Measurements from ENCODE around the gene NPIPB4.
A peak's percentile ranks its signal among the peaks of the same experiment; 100 is the strongest.
"Not testable (repeated sequence)": the region's sequence is repeated elsewhere in the genome, so short reads cannot be mapped to it uniquely, and the experiment has no call there.

NPIPB4 gene

DNA sequence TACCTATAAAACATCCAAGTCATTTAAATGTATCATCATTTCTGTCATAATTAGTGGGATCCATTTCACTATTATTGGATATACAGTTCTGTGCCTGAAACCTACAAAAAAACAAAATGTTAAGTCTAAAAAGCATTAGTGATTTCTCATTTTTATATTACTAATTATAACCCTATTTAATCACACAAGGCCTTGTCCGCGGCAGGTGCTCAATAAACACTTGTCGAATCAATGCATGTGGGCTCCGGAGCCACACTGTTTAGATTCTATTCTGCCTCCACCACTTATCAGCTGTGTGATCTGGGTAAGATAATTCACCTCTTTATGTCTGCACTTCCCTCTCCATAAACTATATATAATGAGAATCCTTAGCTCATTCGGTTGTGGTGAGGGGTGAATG, at the start of gene NPIPB4:
TSS of gene NPIPB4 (minus strand) at position 101 of the 400 bp plus-strand sequence. CDS start 378 bp downstream, outside the sequence.
- not testable (repeated sequence) for DNase-seq (ENCODE audit: low read depth in 3 of 3)

DNA sequence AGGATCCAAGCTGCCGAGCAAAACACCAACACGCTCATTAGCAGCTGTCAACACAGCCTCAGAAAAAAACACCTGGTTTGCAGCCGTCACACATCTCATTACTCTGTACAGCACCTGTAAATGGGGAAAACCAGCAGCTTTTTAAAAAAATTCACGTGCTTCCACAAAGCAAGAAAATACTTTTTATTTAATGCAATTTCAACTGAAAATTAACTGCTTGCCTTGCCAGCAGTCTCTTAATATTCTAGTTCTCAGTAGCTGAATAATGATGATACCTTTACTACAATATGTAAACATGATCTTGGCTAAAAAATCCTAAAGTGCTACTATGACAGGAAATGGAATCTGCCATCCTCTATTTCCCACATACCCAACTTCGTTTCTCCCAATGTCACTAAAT, 41.4 kb upstream of the NPIPB4 start:
- not testable (repeated sequence) for DNase-seq (ENCODE audit: low read depth in 3 of 3)

DNA sequence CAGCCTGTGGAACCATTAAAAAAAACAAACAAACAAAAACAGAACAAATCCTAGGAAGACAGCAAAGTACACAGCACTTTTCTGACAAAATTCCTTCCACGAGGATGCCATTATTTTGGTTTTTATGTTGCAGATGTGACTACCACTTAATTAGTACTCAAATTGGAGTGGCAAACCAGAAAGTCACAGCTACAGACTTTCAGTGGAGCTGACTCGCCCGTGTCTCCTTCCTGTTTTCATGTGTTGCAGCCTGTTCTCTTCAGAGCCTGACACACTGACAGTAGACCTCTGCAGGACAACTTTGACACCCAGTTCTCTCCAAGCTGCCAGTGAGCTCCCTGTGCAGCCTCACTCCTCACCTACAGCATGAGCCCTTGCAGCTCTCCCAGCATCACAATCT, 24.4 kb upstream of the NPIPB4 start:
- DNase-seq (ENCODE audit: low read depth in 3 of 3), result peak in 1 of 3 experiments; percentile 2

DNA sequence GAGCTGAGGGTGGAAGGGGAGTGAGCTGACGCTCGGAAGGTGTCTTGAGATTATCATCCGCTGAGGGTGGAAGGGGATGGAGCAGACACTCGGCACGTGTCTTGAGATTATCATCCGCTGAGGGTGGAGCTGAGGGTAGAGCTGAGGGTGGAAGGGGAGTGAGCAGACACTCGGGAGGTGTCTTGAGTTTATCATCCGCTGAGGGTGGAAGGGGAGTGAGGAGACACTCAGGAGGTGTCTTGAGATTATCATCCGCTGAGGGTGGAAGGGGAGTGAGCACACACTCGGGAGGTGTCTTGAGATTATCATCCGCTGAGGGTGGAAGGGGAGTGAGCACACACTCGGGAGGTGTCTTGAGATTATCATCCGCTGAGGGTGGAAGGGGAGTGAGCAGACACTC, 20.4 kb downstream of the NPIPB4 start:
- not testable (repeated sequence) for DNase-seq (ENCODE audit: low read depth in 3 of 3)

DNA sequence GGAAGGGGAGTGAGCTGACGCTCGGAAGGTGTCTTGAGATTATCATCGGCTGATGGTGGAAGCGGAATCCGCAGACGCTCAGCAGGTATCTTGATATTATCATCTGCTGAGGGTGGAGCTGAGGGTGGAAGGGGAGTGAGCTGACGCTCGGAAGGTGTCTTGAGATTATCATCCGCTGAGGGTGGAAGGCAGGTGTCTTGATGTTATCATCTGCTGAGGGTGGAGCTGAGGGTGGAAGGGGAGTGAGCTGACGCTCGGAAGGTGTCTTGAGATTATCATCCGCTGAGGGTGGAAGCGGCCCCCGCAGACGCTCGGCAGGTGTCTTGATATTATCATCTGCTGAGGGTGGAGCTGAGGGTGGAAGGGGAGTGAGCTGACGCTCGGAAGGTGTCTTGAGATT, 21.2 kb downstream of the NPIPB4 start:
- not testable (repeated sequence) for DNase-seq (ENCODE audit: low read depth in 3 of 3)

DNA sequence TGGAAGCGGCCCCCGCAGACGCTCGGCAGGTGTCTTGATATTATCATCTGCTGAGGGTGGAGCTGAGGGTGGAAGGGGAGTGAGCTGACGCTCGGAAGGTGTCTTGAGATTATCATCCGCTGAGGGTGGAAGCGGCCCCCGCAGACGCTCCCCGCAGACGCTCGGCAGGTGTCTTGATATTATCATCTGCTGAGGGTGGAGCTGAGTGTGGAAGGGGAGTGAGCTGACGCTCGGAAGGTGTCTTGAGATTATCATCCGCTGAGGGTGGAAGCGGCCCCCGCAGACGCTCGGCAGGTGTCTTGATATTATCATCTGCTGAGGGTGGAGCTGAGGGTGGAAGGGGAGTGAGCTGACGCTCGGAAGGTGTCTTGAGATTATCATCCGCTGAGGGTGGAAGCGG, 21.8 kb downstream of the NPIPB4 start:
- not testable (repeated sequence) for DNase-seq (ENCODE audit: low read depth in 3 of 3)

DNA sequence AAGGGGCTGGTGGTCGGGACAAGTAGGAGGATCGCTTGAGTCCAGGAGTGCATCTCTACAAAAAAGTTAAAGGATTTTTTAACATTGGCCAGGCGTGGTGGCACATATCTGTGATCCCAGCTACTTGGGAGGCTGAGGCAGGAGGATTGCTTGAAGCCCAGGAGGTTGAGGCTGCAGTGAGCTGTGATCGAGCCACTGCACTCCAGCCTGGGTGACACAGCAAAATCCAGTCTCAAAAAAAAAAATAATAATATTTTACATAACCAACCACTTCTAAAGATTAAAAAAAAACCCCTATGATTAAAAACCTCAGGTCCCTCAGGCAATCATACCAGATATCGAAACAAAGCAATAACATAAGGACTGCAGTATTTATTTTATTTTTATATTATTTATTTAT, 23.3 kb downstream of the NPIPB4 start:
- not testable (repeated sequence) for DNase-seq (ENCODE audit: low read depth in 3 of 3)

DNA sequence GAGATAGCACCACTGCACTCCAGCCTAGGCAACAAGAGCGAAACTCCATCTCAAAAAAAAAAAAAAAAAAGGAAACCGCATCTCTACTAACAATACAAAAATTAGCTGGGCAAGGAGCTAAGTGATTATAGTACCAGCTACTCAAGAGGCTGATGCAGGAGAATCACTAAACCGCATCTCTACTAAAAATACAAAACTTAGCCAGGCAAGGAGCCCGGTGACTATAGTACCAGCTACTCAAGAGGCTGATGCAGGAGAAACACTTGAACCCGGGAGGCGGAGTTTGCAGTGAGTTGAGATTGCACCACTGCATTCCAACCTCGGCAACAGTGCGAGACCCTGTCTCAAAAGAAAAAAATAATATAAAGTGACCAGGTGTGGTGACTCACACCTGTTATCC, 27.6 kb downstream of the NPIPB4 start:
- DNase-seq (ENCODE audit: low read depth in 3 of 3), result not testable (repeated sequence)

DNA sequence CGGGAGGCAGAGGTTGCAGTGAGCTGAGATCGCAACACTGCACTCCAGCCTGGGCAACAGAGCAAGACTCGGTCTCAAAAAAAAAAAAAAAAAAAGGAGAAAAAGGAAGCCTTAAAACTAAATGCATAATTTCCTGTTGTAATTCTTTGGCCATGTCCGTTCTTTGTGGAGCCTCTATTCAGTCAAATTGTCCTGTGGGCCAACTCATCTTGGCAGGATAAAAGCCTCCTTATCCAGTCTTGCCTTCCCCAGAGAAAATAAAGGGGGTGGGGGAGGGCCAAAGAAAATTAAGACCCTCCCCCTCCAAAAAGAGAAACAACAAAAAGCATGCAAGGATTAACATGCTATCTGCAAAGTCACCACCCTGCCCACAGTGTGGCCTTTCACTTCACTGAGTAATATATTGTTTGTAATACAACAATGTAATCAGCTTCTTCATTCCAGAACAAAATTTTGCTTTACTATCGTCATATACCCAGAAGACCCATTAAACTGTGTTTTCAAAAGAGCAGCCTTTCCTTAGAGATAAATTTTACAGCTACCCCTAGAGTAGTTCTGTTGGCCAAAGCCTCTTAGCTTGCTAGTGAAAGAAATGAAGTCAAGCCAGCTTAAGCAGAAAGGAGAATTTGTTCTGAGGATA, 31.4 kb downstream of the NPIPB4 start:
- not testable (repeated sequence) for DNase-seq (ENCODE audit: low read depth in 3 of 3)

DNA sequence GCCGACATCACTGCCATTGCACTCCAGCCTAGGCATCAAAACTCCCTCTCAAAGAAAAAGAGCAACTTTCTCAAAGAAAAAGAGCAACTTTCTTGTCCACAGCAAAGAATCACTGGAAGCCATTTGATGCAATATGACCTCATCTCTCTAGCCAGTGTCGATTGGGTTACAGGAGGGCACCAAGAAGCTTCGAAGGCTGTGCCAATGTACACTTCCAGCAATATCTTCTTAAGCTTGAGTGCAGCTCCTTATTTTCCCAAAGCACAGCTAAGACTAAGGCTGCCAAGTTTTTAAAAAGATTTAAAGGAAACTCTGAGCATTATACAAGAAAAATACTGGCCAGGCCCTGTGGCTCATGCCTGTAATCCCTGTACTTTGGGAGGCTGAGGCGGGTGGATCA, 32.0 kb downstream of the NPIPB4 start:
- not testable (repeated sequence) for DNase-seq (ENCODE audit: low read depth in 3 of 3)

DNA sequence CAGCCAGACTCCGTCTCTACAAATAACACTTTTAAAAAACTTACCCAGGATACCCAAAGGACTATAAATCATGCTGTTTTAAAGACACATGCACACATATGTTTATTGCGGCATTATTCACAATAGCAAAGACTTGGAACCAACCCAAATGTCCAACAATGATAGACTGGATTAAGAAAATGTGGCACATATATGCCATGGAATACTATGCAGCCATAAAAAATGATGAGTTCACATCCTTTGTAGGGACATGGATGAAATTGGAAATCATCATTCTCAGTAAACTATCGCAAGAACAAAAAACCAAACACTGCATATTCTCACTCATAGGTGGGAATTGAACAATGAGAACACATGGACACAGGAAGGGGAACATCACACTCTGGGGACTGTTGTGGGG, 34.3 kb downstream of the NPIPB4 start:
- DNase-seq (ENCODE audit: low read depth in 3 of 3), result not testable (repeated sequence)

DNA sequence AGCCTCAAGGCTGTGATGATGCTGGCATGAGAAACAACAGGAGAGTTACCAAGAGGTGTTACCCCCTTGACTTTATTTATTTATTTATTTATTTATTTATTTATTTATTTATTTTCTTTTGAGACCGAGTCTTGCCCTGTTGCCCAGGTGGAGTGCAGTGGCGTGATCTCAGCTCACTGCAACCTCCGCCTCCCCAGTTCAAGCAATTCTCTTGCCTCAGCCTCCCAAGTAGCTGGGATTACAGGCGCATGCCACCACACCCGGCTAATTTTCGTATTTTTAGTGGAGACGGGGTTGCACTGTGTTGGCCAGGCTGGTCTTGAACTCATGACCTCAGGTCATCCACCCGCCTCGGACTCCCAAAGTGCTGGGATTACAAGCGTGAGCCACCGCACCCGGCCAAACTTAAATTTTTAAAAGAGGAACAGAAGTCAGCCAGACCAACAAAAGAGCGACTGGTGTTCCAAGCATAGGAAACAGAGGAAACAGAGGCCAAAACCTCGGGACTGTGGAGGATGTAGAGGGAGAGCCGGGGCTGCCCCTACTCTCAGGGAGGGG, 36.6 kb downstream of the NPIPB4 start:
- not testable (repeated sequence) for DNase-seq (ENCODE audit: low read depth in 3 of 3)

DNA sequence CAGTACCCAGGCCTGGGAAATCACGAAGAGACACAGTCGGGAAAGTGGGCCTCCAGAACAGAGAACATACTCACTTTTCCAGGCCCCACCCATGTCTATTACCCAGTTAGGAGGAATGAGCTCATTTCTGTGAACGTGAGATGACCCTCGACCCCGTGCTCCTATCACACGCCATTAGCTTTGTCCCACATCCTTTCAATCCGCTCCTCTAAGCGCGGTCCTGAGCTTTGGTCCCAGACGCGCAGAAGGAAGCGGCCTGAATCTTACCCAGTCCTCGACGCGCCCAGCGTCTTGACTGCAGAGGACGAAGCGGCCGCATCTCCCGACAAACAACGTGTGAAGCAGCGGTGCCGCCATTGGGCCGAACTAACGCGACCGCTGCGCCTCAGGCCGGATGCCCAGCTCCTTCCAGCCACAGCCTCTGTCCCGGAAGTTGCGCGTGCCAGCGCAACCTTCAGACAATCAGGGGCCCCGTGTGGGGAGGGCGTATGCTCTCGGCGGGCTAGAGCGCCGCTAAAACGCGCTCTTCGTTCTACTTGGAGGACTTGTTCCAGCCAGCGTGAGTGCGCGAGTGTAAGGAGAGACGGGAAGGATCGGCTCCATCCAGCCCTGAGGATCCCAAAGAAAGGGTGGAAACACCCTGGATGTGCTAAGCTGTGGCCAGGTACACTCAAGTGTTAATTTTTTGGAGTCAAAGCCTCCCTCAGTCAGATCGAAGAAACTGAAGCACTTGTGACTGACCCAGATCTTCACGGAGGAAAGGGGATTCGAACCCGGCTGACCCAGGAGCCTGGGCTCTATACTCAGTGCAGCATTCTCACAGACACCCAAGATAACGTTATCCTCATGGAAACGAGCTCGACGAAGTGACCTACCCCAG, 37.3 kb downstream of the NPIPB4 start:
- peak; percentile 34 to 50 (median 35) for DNase-seq (ENCODE audit: low read depth in 3 of 3)

DNA sequence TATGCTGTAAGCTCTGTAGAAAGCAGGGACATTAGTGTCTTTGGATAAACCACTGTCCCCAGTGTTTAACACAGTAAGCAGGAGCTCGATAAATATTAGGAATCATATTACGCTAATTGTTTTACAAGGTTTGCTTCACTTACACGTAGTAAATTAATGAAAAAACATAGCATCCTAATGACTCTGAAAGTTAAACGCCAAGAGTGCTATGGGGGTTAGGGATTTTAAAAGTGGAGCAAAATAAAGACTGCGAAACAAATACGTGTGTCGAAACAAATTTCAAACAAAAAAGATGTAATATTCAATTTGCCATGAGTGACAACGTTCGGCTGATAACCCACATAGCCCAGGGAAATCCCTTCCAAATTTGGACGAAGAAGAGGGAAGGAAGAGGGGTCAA, 37.9 kb downstream of the NPIPB4 start:
- not testable (repeated sequence) for DNase-seq (ENCODE audit: low read depth in 3 of 3)

DNA sequence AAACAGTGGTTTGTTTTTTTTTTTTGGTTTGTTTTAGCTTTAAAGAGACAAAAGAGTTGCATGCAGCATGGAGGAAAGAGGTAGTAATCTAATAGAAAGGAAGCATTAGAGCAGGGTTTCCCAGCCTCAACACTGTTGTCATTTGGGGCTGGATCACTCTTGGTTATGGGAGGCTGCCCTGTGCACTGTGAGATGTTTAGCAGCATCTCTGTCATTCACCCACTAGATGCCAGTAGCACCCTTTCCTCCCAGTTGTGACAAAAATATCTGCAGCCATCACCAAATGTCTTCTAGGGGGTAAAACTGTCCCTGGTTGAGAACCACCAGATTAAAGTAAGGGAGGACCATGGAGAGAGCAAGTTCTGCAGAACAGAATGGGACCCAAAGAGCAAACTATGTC, 40.5 kb downstream of the NPIPB4 start:
- not testable (repeated sequence) for DNase-seq (ENCODE audit: low read depth in 3 of 3)

DNA sequence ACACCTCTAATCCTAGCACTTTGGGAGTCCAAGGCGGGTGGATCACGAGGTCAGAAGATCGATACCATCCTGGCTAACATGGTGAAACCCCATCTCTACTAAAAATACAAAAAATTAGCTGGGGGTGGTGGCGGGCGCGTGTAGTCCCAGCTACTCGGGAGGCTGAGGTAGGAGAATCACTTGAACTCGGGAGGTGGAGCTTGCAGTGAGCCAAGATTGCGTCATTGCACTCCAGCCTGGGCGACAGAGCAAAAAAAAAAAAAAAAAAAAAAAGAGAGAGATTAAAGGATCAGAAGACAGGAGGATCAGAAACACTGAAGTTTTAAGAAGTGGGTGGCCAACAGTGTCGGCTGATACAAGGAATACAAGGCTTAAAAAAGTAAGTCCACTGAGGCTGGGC, 41.9 kb downstream of the NPIPB4 start:
- not testable (repeated sequence) for DNase-seq (ENCODE audit: low read depth in 3 of 3)

DNA sequence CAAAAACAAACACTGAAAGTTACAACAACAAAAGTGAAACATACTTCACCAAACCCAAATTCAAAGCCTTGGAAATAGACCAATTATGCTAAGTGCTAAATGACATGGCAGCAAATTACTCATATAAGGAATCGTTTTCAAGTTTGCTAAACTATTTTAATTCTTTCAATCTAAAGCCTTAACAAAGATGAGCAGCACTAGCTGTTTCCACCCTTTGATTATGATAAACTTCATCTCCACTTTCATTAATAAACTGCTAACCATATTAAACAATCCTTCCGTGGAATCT, 55.2 kb downstream of the NPIPB4 start:
- not testable (repeated sequence) for DNase-seq (ENCODE audit: low read depth in 3 of 3)

DNA sequence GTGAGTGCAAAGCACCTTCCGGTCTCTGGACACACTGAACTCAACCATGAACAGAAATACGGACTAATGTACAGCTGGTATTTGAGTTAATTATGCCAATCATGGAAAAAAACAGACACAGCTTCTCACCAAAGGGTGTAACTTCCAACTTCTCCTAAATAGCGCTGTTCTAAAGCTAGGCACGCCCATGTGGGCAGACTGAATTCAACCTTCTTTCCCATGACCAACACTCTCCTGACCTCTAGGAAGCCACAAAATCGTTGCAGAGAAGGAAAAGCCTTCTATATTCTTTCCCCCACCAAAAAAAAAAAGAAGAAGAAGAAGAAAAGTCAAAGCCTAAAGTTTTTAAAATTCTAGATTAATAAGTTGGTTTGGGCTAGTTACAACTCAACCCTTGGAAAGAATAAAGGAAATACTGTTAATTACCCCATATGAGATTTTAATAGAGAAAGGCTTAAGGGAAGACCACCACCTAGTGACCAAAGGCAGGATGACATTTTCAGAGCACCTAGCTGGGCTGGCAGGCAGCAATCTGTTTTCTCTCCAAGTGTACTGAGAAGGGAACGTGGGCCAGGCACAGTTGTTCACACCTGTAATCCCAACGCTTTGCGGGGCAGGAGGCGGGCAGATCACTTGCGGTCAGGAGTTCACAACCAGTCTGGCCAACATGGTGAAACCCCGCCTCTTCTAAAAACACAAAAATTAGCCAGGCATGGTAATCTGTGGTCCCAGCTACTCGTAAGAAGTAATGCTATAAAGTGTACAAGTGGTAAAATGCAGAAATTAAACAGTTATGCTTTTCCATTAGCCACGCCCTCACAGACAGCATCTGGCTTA, 55.8 kb downstream of the NPIPB4 start:
- DNase-seq (ENCODE audit: low read depth in 3 of 3), result not testable (repeated sequence)

DNA sequence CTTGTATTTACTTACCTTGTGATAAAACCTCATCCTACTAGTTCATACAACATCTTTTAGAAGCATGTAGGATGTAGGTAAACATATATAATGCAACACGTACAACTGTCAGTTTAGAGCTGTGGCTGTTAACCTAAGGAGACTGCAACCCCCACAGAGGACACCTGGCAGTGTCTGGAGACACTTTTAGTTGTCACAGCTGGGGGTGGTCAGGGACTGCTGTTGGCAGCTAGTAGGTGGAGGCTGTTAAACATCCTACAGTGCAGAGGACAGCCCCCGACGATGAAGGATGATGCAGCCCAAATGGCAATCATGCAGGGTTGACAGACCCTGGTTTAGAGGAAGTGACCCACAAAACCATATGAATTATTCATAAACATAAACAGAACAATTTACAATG, 59.0 kb downstream of the NPIPB4 start:
- not testable (repeated sequence) for DNase-seq (ENCODE audit: low read depth in 3 of 3)

DNA sequence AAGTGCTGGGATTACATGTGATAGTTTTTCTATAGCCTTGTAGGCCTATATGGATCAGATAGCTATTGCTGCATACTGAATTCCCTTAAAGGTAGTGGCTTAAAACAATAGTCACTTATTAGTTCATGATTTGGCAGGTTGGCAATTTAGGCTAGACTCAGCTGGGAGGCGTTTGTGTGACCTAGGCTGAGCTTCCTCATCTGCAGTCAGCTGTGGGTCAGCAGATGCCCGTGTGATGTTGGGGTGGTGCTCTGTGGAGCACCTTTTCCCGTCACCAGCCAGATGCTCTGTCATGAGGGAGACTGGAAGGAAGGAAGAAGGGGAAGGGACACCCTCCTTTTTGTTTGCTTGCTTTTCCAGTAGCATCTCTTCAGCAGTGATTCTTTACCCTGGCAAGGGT, 64.2 kb downstream of the NPIPB4 start:
- DNase-seq (ENCODE audit: low read depth in 3 of 3), result not testable (repeated sequence)

DNA sequence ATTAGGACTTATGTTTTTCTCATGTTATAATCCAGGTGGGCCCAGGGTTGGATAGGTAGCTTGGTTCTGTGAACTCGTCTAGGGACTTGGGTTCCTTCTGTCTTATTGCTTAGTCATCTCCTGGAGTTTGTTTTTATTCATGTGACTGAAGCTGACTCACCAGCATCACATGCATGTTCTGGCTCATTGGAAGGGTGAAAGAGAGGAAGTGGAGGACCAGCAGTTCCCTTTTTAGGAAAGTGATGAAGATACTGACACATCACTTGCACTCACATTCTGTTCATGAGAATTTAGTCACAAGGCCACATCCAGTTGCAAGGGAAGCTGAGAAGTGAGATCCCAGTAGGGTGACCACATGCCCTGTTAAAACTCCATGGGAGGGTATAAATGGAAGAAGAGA, 67.0 kb downstream of the NPIPB4 start:
- not testable (repeated sequence) for DNase-seq (ENCODE audit: low read depth in 3 of 3)

All from stimulated activated CD4-positive, alpha-beta T cell treated with anti-CD3 and anti-CD28 coated beads, TNF-alpha, amount 100 ng/mL, for 4 hours (primary cell).